ENCODE data around the gene BBS9.

GRCh38 chr7:33142585-33142984 lies 13.2 kb downstream of the BBS9 start:
- TF ChIP-seq CTCF (IDR thresholded peaks at IDR 0.05; ENCODE audit: low read length) (no peak), EZH2 (optimal IDR thresholded peaks at IDR 0.05; ENCODE audit: low read depth, low read length) (no peak), EZH2phosphoT487 (IDR thresholded peaks at IDR 0.05; ENCODE audit: low read length) (no peak)
